Measurements from ENCODE around the gene ZNF710. TPM values are rescaled to one million over a fixed set of nuclear protein-coding genes. Genes with fewer than 3 reads are reported as not detected.
"Not testable (repeated sequence)": the region's sequence is repeated elsewhere in the genome, so short reads cannot be mapped to it uniquely, and the experiment has no call there.

The ZNF710 gene
- total RNA-seq, 4 donors from 2014 or later, result 19.2 to 32.1 (median 25.0) TPM

- peaks cover 3% of the 10 kb centered on the region for H3K4me1 ChIP-seq
- DNase-seq (ENCODE audit: low spot score in 2 of 2), result no peak
- 75% methylated on average over 8 of the region's 8 CpGs for WGBS
- no peak overlapping the region for H3K4me3 ChIP-seq
- H3K27ac ChIP-seq, result no peak overlapping the region
- no peaks in the 10 kb centered on the region for H3K9me3 ChIP-seq
- no peak for TF ChIP-seq POLR2AphosphoS5 (IDR thresholded peaks at IDR 0.05)
- TF ChIP-seq POLR2A (IDR thresholded peaks at IDR 0.05), result no peak
- no peak for TF ChIP-seq CTCF (IDR thresholded peaks at IDR 0.05)
- TF ChIP-seq EP300 (IDR thresholded peaks at IDR 0.05), result no peak
- H3K36me3 ChIP-seq, result no peaks in the 10 kb centered on the region
- H3K27me3 ChIP-seq, result no peaks in the 10 kb centered on the region
Measured at GRCh38 chr15:89975482-89976245, 25.5 kb upstream of the ZNF710 start.

DNA sequence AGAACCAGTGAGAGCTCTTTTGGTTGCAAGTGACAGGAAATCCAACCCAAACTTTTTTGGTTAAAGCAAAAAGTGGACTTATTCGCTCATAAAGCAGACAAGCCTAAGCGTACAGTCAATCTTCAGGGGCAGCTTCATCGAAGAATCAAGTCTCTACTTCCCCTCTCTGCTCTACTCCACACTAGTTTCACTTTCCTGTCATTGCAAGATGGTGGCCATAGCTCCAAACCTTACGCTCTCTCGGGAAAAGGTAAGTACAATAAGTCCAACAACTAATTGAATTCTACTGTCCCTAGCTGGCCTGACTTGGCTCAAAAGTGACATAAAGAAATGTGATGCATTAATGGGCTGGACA is 24.9 kb upstream of the ZNF710 start:
- no peaks in the 10 kb centered on the region for H3K27me3 ChIP-seq
- DNase-seq (ENCODE audit: low spot score in 2 of 2), result no peak
- H3K4me3 ChIP-seq, result no peak overlapping the region
- no peak overlapping the region for H3K27ac ChIP-seq
- 76% methylated on average over 5 of the region's 5 CpGs for WGBS
- no peaks in the 10 kb centered on the region for H3K4me1 ChIP-seq
- H3K36me3 ChIP-seq, result no peaks in the 10 kb centered on the region
- H3K9me3 ChIP-seq, result no peaks in the 10 kb centered on the region
- TF ChIP-seq POLR2AphosphoS5 (IDR thresholded peaks at IDR 0.05) (no peak), POLR2A (IDR thresholded peaks at IDR 0.05) (no peak), CTCF (IDR thresholded peaks at IDR 0.05) (no peak), EP300 (IDR thresholded peaks at IDR 0.05) (no peak)

DNA sequence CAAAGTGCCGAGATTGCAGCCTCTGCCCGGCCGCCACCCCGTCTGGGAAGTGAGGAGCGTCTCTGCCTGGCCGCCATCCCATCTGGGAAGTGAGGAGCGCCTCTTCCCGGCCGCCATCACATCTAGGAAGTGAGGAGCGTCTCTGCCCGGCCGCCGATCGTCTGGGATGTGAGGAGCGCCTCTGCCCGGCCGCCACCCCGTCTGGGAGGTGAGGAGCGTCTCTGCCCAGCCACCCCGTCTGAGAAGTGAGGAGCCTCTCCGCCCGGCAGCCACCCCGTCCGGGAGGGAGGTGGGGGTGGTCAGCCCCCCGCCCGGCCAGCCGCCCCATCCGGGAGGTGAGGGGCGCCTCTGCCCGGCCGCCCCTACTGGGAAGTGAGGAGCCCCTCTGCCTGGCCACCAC is 23.3 kb upstream of the ZNF710 start:
- not testable (repeated sequence) for DNase-seq (ENCODE audit: low spot score in 2 of 2); H3K27me3 ChIP-seq; H3K27ac ChIP-seq; H3K4me1 ChIP-seq; H3K36me3 ChIP-seq; H3K4me3 ChIP-seq; H3K9me3 ChIP-seq
- no CpG with 5 or more reads among the region's 31 CpGs for WGBS

DNA sequence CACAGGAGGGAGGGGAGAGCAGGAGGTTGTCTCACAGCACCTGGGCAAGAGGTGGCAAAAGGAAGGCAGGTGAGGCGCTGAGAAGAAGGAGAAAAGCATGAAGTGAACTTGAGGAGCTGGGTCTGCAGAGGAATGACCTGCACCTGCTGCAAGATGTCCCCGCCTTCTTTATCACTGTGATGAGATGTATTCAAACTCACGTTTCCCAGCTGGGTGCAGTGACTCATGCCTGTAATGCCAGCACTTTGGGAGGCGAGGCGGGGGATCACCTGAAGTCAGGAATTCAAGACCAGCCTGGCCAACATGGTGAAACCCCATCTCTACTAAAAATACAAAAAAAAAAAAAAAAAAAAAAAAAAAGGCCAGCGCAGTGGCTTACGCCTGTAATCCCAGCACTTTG is 22.2 kb upstream of the ZNF710 start:
- no peaks in the 10 kb centered on the region for H3K27me3 ChIP-seq
- H3K36me3 ChIP-seq, result no peaks in the 10 kb centered on the region
- H3K27ac ChIP-seq, result no peak overlapping the region
- DNase-seq (ENCODE audit: low spot score in 2 of 2), result no peak
- 82% methylated on average over 7 of the region's 7 CpGs for WGBS
- H3K9me3 ChIP-seq, result no peaks in the 10 kb centered on the region
- H3K4me3 ChIP-seq, result no peak overlapping the region
- H3K4me1 ChIP-seq, result no peaks in the 10 kb centered on the region
- TF ChIP-seq CTCF (IDR thresholded peaks at IDR 0.05) (no peak), POLR2AphosphoS5 (IDR thresholded peaks at IDR 0.05) (no peak), POLR2A (IDR thresholded peaks at IDR 0.05) (no peak)

DNA sequence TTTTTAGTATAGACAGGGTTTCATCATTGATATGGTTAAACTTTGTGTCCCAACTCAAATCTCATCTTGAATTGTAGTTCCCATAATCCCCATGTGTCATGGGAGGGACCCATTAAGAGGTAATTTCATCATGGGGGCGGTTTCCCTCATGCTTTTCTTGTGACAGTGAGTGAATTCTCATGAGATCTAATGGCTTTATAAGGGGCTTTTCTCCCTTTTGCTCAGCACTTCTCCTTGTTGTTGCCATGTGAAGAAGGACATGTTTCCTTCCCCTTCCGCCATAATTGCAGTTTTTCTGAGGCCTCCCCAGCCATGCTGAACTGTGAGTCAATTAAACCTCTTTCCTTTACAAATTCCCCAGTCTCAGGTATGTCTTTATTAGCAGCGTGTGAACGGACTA is 20.2 kb upstream of the ZNF710 start:
- 80% methylated on average over 4 of the region's 4 CpGs for WGBS
- Histone ChIP-seq H3K9me3 (peaks cover 7% of the 10 kb centered on the region), H3K36me3 (no peaks in the 10 kb centered on the region), H3K27ac (no peak overlapping the region), H3K27me3 (no peaks in the 10 kb centered on the region), H3K4me1 (no peaks in the 10 kb centered on the region), H3K4me3 (no peak overlapping the region)
- no peak for DNase-seq (ENCODE audit: low spot score in 2 of 2)
- TF ChIP-seq POLR2A (IDR thresholded peaks at IDR 0.05) (no peak), EP300 (IDR thresholded peaks at IDR 0.05) (no peak), CTCF (IDR thresholded peaks at IDR 0.05) (no peak), POLR2AphosphoS5 (IDR thresholded peaks at IDR 0.05) (no peak)
